ENCODE results near the gene GPC6. TPM values are rescaled to one million over a fixed set of nuclear protein-coding genes. Genes with fewer than 3 reads are reported as not detected.

Gene GPC6
- total RNA-seq, 1 experiment from 2014 or later, result not detected

DNA sequence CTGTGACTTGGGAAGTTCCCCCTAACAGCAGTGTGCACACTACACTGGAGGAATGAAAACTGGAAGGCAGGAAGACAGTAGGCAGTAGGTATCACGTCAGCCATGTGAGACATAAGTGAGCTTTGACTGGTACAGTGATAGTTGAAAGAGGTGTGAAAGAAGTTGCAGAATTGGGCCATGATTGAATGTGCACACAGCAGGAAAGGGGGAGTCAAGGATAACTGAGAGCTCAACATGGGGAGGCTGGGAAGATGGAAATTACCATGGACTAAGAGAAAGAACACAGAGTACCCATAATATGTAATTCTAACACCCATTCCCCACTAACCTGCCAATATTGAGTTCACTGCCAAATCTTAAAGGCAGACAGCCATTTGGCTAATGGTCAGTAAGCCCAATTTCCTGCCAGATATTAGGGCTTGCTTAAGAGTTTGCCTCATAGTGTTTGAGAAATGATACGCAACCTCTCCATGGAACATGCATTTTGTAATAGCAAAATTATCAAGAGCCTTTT, 931.2 kb downstream of the GPC6 start:
- Histone ChIP-seq H3K79me2 (ENCODE audit: low read depth) (no peaks in the 10 kb centered on the region), H3K27ac (no peak overlapping the region), H3K4me3 (no peak overlapping the region), H4K20me1 (ENCODE audit: insufficient read depth) (no peaks in the 10 kb centered on the region), H2AFZ (no peak overlapping the region), H3K36me3 (ENCODE audit: low read depth) (no peaks in the 10 kb centered on the region), H3K9me2 (ENCODE audit: insufficient read depth) (no peaks in the 10 kb centered on the region), H3K4me1 (replicated peaks; ENCODE audit: insufficient read depth) (no peaks in the 10 kb centered on the region), H3K4me2 (no peak overlapping the region), H3K9me3 (ENCODE audit: insufficient read depth, low read depth) (no peaks in the 10 kb centered on the region), H3F3A (ENCODE audit: insufficient read depth, low read depth) (no peaks in the 10 kb centered on the region), H3K27me3 (ENCODE audit: insufficient read depth, low read depth) (no peaks in the 10 kb centered on the region)
- no peak for DNase-seq
- TF ChIP-seq EZH2 (IDR thresholded peaks at IDR 0.05; ENCODE audit: low read depth), result no peak
- TF ChIP-seq, protein P1, sequence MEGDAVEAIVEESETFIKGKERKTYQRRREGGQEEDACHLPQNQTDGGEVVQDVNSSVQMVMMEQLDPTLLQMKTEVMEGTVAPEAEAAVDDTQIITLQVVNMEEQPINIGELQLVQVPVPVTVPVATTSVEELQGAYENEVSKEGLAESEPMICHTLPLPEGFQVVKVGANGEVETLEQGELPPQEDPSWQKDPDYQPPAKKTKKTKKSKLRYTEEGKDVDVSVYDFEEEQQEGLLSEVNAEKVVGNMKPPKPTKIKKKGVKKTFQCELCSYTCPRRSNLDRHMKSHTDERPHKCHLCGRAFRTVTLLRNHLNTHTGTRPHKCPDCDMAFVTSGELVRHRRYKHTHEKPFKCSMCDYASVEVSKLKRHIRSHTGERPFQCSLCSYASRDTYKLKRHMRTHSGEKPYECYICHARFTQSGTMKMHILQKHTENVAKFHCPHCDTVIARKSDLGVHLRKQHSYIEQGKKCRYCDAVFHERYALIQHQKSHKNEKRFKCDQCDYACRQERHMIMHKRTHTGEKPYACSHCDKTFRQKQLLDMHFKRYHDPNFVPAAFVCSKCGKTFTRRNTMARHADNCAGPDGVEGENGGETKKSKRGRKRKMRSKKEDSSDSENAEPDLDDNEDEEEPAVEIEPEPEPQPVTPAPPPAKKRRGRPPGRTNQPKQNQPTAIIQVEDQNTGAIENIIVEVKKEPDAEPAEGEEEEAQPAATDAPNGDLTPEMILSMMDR (conservative IDR thresholded peaks at IDR 0.05), result no peak
- intact Hi-C loops (cut with micrococcal nuclease; ENCODE audit: unreplicated experiment), result no loop called here
- ChIA-PET POLR2A (ENCODE audit: unreplicated experiment) (no interaction called here), CTCF (no interaction called here)
- no TSS peak for BruUV-seq (replicated peaks)

DNA sequence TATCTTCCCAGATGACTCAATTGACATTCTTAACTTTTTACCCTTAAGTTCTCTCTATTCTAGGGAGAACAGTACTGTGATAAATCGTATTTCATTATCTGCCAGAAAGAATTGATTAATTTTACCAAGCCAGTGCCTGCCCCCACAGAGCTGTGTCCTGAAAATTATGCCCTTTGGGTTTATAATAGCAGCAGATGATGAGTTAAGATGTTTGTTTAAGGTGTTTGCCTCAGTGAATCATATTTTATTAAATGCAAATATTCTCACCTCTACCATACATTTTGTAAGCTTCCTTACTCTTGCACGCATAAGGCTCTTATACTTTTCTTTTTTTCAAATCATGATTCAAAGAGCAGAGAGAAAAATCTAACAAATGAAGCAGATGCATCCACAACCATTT, 934.3 kb downstream of the GPC6 start:
- Histone ChIP-seq H3K9me3 (ENCODE audit: insufficient read depth, low read depth) (no peaks in the 10 kb centered on the region), H3K36me3 (ENCODE audit: low read depth) (no peaks in the 10 kb centered on the region), H3K27me3 (ENCODE audit: insufficient read depth, low read depth) (no peaks in the 10 kb centered on the region), H3F3A (ENCODE audit: insufficient read depth, low read depth) (no peaks in the 10 kb centered on the region), H3K4me3 (no peak overlapping the region), H3K4me1 (replicated peaks; ENCODE audit: insufficient read depth) (no peaks in the 10 kb centered on the region), H3K79me2 (ENCODE audit: low read depth) (no peaks in the 10 kb centered on the region), H3K4me2 (no peak overlapping the region), H2AFZ (no peak overlapping the region), H3K27ac (no peak overlapping the region), H3K9me2 (ENCODE audit: insufficient read depth) (no peaks in the 10 kb centered on the region), H4K20me1 (ENCODE audit: insufficient read depth) (no peaks in the 10 kb centered on the region)
- BruUV-seq (replicated peaks), result no TSS peak
- CTCF ChIA-PET, result no interaction called here
- POLR2A ChIA-PET (ENCODE audit: unreplicated experiment), result no interaction called here
- TF ChIP-seq EZH2 (IDR thresholded peaks at IDR 0.05; ENCODE audit: low read depth), result no peak
- TF ChIP-seq, protein P1 (conservative IDR thresholded peaks at IDR 0.05), result no peak
- intact Hi-C loops (cut with micrococcal nuclease; ENCODE audit: unreplicated experiment), result no loop called here
- no peak for DNase-seq

DNA sequence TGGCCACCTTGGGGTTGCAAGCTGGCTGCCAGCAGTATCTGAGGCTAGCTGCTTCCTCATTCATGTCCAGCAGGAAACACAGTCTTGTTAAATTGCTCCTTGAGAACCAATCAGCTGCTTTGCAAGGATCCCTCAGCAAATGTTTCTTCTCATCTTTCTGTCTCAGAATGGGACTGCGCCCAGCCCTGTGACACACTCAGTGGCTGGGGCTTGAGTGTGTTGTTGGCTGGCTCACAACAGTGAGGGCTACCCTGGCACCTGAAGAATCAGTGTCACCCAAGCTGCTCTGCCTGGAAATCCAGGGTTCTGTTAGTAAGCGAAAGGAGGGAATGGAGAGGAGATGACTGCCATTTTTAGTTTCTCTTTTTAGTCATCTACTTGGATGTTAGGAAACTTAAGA, 935.7 kb downstream of the GPC6 start:
- Histone ChIP-seq H3K27me3 (ENCODE audit: insufficient read depth, low read depth) (no peaks in the 10 kb centered on the region), H3K79me2 (ENCODE audit: low read depth) (no peaks in the 10 kb centered on the region), H3K4me3 (no peak overlapping the region), H3K9me3 (ENCODE audit: insufficient read depth, low read depth) (no peaks in the 10 kb centered on the region), H4K20me1 (ENCODE audit: insufficient read depth) (no peaks in the 10 kb centered on the region), H3K36me3 (ENCODE audit: low read depth) (no peaks in the 10 kb centered on the region), H3K4me1 (replicated peaks; ENCODE audit: insufficient read depth) (no peaks in the 10 kb centered on the region), H2AFZ (no peak overlapping the region), H3F3A (ENCODE audit: insufficient read depth, low read depth) (no peaks in the 10 kb centered on the region), H3K27ac (no peak overlapping the region), H3K4me2 (no peak overlapping the region), H3K9me2 (ENCODE audit: insufficient read depth) (no peaks in the 10 kb centered on the region)
- intact Hi-C loops (cut with micrococcal nuclease; ENCODE audit: unreplicated experiment), result no loop called here
- no peak for DNase-seq
- TF ChIP-seq EZH2 (IDR thresholded peaks at IDR 0.05; ENCODE audit: low read depth), result no peak
- TF ChIP-seq, protein P1 (conservative IDR thresholded peaks at IDR 0.05), result no peak
- BruUV-seq (replicated peaks), result no TSS peak
- ChIA-PET POLR2A (ENCODE audit: unreplicated experiment) (no interaction called here), CTCF (no interaction called here)
